H1 (cell line): ENCODE results near the gene SCAPER. TPM values are rescaled to one million over a fixed set of nuclear protein-coding genes. Genes with fewer than 3 reads are reported as not detected.

Source experiments
- ASH2L ChIP-seq: fragments of 200-600, 300-600 bp; sonication (generic); IDR thresholded peaks from one replicate; pipeline ENCODE4 v1.7.1; 2017; ENCODE audit warnings: low read length
- CBX5 ChIP-seq: fragments of 300-800, 300-1000 bp; sonication (generic); IDR thresholded peaks from 2 replicates; pipeline ENCODE4 v1.7.1; 2016; ENCODE audit warnings: antibody characterized with exemption, low read length, low read depth
- CHD7 ChIP-seq: fragments of 300-600 bp; sonication (generic); IDR thresholded peaks from 2 replicates; pipeline ENCODE4 v1.7.1; 2012; ENCODE audit warnings: low read length, moderate library complexity, mild to moderate bottlenecking, inconsistent platforms; ENCODE audit not compliant: insufficient replicate concordance
- JUN ChIP-seq: IDR thresholded peaks from 2 replicates; pipeline ENCODE4 v1.6.1; 2011; ENCODE audit warnings: low read depth, mild to moderate bottlenecking, improper control_type of control experiment, low read length
- NANOG ChIP-seq: IDR thresholded peaks from 2 replicates; pipeline ENCODE4 v1.6.1; 2011; ENCODE audit warnings: low read length, low read depth, mild to moderate bottlenecking, inconsistent platforms; ENCODE audit not compliant: insufficient read depth, poor library complexity, severe bottlenecking
- PHF8 ChIP-seq: fragments of 200-600 bp; sonication (generic); conservative IDR thresholded peaks from 2 replicates; pipeline ENCODE4 v1.7.1; 2012; ENCODE audit warnings: low read depth, mild to moderate bottlenecking, inconsistent platforms, low read length, moderate library complexity
- SUZ12 ChIP-seq: fragments of 200-600 bp; sonication (generic); IDR thresholded peaks from 2 replicates; pipeline ENCODE4 v1.6.1; 2012; ENCODE audit warnings: mild to moderate bottlenecking, inconsistent platforms, low read length, moderate library complexity, mixed read lengths
- TCF12 ChIP-seq: IDR thresholded peaks from 2 replicates; pipeline ENCODE4 v1.6.1; 2011; ENCODE audit warnings: low read depth, mild to moderate bottlenecking, low read length
- polyA plus RNA-seq, 7 experiments: library from polyadenylated mRNA; depleted of rRNA in 3 of 7; stranded (reverse) in 5 of 7; unstranded in 2 of 7; fragments of >200 nt in 5 of 7; fragments of 200-250 nt in 2 of 7; gene quantifications; 1 replicate in 5 of 7; 2 replicates in 1 of 7; 4 replicates in 1 of 7; pipeline versions ENCODE4 v1.2.1 to v1.2.3, GENCODE V29; 2011 to 2013; ENCODE audit warnings: missing spikeins in 2 of 7, mixed read lengths in 2 of 7
- total RNA-seq: library from RNA; stranded (reverse); fragmentation: NEBNext Ultra II Directional; extraction: Animal tissue kit (Norgen Biotek cat#: 25700); gene quantifications from 2 replicates; pipeline ENCODE4 v1.2.1, GENCODE V29; 2021

Gene SCAPER
- total and polyA plus RNA-seq, 2 of the 8 experiments (the other 6 are each of a cell fraction or from before 2014, with no cell fraction given) = 1.6 to 6.8 TPM

GRCh38 chr15:76526111-76526510, 379.0 kb downstream of the SCAPER start (continued):
- TF ChIP-seq CHD7 = no peak
- TF ChIP-seq PHF8 = no peak
- no peak for TF ChIP-seq JUN
- no peak for TF ChIP-seq TCF12
- TF ChIP-seq SUZ12 = no peak
- TF ChIP-seq CBX5 = no peak
- TF ChIP-seq ASH2L = no peak
- no peak for TF ChIP-seq NANOG
